ENCODE data around the gene C2CD4D. TPM values are rescaled to one million over a fixed set of nuclear protein-coding genes. Genes with fewer than 3 reads are reported as not detected.

Gene C2CD4D
- polyA plus RNA-seq, 1 donor (not counting 4 experiments of a cell fraction or from before 2014, with no cell fraction given): 0.05 TPM

DNA sequence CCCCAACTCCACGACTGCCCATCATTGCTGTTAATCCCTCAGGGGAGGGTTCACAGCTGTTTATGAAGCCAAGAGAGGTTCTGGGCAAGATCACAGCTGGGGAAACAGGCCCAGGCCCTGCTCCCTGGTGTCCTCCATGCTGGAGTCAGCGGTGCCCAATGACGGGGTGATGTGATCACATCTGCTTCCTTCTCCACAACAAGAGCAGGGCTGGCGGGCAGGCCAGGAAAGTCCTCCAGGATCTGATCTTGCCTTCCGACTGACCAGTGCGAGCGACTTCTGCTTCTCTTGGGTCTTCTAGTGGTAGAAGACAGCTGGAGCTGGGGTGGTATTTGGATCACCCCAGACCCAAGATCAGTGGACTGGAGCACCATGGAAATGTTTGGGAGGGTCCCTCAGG, 33.5 kb downstream of the C2CD4D start:
- H3K9ac ChIP-seq (ENCODE audit: control insufficient read depth, extremely low read depth, insufficient read depth, low read length): no peak overlapping the region
- no peak for TF ChIP-seq EZH2 (IDR thresholded peaks at IDR 0.05; ENCODE audit: low read length)
- TF ChIP-seq, protein P1, sequence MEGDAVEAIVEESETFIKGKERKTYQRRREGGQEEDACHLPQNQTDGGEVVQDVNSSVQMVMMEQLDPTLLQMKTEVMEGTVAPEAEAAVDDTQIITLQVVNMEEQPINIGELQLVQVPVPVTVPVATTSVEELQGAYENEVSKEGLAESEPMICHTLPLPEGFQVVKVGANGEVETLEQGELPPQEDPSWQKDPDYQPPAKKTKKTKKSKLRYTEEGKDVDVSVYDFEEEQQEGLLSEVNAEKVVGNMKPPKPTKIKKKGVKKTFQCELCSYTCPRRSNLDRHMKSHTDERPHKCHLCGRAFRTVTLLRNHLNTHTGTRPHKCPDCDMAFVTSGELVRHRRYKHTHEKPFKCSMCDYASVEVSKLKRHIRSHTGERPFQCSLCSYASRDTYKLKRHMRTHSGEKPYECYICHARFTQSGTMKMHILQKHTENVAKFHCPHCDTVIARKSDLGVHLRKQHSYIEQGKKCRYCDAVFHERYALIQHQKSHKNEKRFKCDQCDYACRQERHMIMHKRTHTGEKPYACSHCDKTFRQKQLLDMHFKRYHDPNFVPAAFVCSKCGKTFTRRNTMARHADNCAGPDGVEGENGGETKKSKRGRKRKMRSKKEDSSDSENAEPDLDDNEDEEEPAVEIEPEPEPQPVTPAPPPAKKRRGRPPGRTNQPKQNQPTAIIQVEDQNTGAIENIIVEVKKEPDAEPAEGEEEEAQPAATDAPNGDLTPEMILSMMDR (optimal IDR thresholded peaks at IDR 0.05 in 1 of 3, IDR thresholded peaks at IDR 0.05 in 1 of 3, conservative IDR thresholded peaks at IDR 0.05 in 1 of 3; ENCODE audit: extremely low read depth in 1 of 3, insufficient read depth in 2 of 3, low read length in 3 of 3): no peak
- H2AFZ ChIP-seq (ENCODE audit: control insufficient read depth, low read length): no peak overlapping the region
- H3K36me3 ChIP-seq (ENCODE audit: control insufficient read depth in 2 of 2, extremely low read depth in 1 of 2, insufficient read depth in 2 of 2, low read length in 2 of 2): no peaks in the 10 kb centered on the region
- no peak for DNase-seq (ENCODE audit: low read depth, low spot score)
- H3K4me2 ChIP-seq (ENCODE audit: control insufficient read depth, extremely low read depth, insufficient read depth, low read depth, low read length): no peak overlapping the region
- H3K79me2 ChIP-seq (ENCODE audit: control insufficient read depth, insufficient read depth, low read length): no peaks in the 10 kb centered on the region
- no peaks in the 10 kb centered on the region for H3K4me1 ChIP-seq (ENCODE audit: control insufficient read depth, extremely low read depth, insufficient read depth, low read length)
- H3K27ac ChIP-seq (ENCODE audit: control insufficient read depth, insufficient read depth, low read length): no peak overlapping the region
- no peak overlapping the region for H3K4me3 ChIP-seq (ENCODE audit: control insufficient read depth in 2 of 3, extremely low read depth in 1 of 3, insufficient read depth in 2 of 3, low read depth in 1 of 3, low read length in 3 of 3)
- no peaks in the 10 kb centered on the region for H3K9me3 ChIP-seq (ENCODE audit: control insufficient read depth, low read depth, low read length)
- dilution Hi-C loops (cut with MboI; ENCODE audit: extremely low pct_ligation_motif_present, low sequenced_read_pairs): no loop called here
- H3K9me1 ChIP-seq (ENCODE audit: control insufficient read depth, extremely low read depth, insufficient read depth, low read length): no peaks in the 10 kb centered on the region
- no peak for FAIRE-seq
- H3K27me3 ChIP-seq (ENCODE audit: control insufficient read depth, extremely low read depth, insufficient read depth, low read length): peaks cover 48% of the 10 kb centered on the region
- H4K20me1 ChIP-seq (ENCODE audit: control insufficient read depth, extremely low read depth, insufficient read depth, low read length): no peaks in the 10 kb centered on the region

DNA sequence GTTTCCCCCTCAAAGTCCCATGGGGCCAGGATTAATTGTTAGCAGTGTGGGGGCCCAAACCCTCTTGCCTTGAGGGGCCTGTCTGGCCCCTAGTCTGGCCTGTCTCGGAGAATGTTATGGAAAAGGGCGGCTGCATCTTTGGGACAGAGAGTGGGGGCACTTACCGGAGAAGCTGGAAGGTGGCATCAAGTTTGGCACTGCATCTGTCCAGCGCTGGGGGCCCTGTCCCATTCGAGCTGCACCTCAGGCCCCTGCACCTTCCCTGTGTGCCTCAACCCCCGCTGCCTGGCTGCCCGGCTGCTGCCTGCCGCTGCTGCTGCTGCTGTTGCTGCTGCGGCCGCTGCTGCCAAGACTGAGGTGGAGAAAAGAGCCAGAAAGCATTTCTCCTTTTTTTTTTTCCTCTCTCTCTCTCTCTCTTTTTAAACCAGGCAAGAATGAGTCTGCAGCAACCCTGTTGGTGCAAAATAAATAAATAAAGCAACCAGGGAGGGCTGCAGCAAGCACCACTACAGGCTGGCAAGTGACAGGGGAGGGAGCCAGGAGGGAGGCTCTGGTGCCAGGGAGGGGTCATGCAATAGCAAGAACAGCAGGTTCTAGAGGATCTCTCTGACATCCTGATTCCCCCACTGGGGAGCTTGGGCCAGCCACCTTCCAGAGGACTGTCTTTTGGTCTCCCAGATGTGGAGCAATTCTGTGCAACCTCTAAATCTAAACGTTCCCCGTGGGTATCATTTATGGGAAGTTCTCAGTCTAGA, 34.4 kb downstream of the C2CD4D start, which contains the start of gene LINGO4:
LINGO4 (minus strand) TSS at position 354 of the 755 bp plus-strand sequence. CDS start 2,715 bp downstream, outside the sequence.
- dilution Hi-C loops (cut with MboI; ENCODE audit: extremely low pct_ligation_motif_present, low sequenced_read_pairs): no loop called here
- Histone ChIP-seq H3K9me1 (ENCODE audit: control insufficient read depth, extremely low read depth, insufficient read depth, low read length) (no peaks in the 10 kb centered on the region), H3K79me2 (ENCODE audit: control insufficient read depth, insufficient read depth, low read length) (no peaks in the 10 kb centered on the region), H2AFZ (ENCODE audit: control insufficient read depth, low read length) (no peak within 1 kb of the TSS), H3K27ac (ENCODE audit: control insufficient read depth, insufficient read depth, low read length) (no peak within 1 kb of the TSS), H3K4me2 (ENCODE audit: control insufficient read depth, extremely low read depth, insufficient read depth, low read depth, low read length) (no peak within 1 kb of the TSS), H3K9ac (ENCODE audit: control insufficient read depth, extremely low read depth, insufficient read depth, low read length) (no peak within 1 kb of the TSS), H3K27me3 (ENCODE audit: control insufficient read depth, extremely low read depth, insufficient read depth, low read length) (peaks cover 48% of the 10 kb centered on the region), H3K4me1 (ENCODE audit: control insufficient read depth, extremely low read depth, insufficient read depth, low read length) (no peaks in the 10 kb centered on the region), H3K4me3 (ENCODE audit: control insufficient read depth in 2 of 3, extremely low read depth in 1 of 3, insufficient read depth in 2 of 3, low read depth in 1 of 3, low read length in 3 of 3) (no peak within 1 kb of the TSS), H4K20me1 (ENCODE audit: control insufficient read depth, extremely low read depth, insufficient read depth, low read length) (no peaks in the 10 kb centered on the region), H3K9me3 (ENCODE audit: control insufficient read depth, low read depth, low read length) (no peaks in the 10 kb centered on the region), H3K36me3 (ENCODE audit: control insufficient read depth in 2 of 2, extremely low read depth in 1 of 2, insufficient read depth in 2 of 2, low read length in 2 of 2) (no peaks in the 10 kb centered on the region)
- FAIRE-seq: no peak
- DNase-seq (ENCODE audit: low read depth, low spot score): no peak
- TF ChIP-seq, protein P1 (optimal IDR thresholded peaks at IDR 0.05 in 1 of 3, IDR thresholded peaks at IDR 0.05 in 1 of 3, conservative IDR thresholded peaks at IDR 0.05 in 1 of 3; ENCODE audit: extremely low read depth in 1 of 3, insufficient read depth in 2 of 3, low read length in 3 of 3): no peak
- TF ChIP-seq EZH2 (IDR thresholded peaks at IDR 0.05; ENCODE audit: low read length): no peak
